ENCODE results near the gene ROBO1. TPM values are rescaled to one million over a fixed set of nuclear protein-coding genes. Genes with fewer than 3 reads are reported as not detected.

The ROBO1 gene
- total RNA-seq, 1 donor from 2014 or later, result 182 TPM

- no peaks in the 10 kb centered on the region for H3K9me3 Mint-ChIP-seq
- TF ChIP-seq CTCF (conservative IDR thresholded peaks at IDR 0.05), result no peak
- H3K27ac Mint-ChIP-seq, result no peak overlapping the region
- DNase-seq (ENCODE audit: extremely low spot score, unreplicated experiment), result no peak
- H3K4me1 Mint-ChIP-seq (ENCODE audit: unreplicated experiment), result peaks cover 25% of the 10 kb centered on the region
- H3K27me3 Mint-ChIP-seq, result no peaks in the 10 kb centered on the region
- H3K4me3 Mint-ChIP-seq, result no peak overlapping the region
- H3K36me3 Mint-ChIP-seq, result peaks cover 8% of the 10 kb centered on the region
Measured at GRCh38 chr3:78721771-78722543, 1045.8 kb downstream of the ROBO1 start.

GRCh38 chr3:78718707-78719106, 1049.1 kb downstream of the ROBO1 start:
- TF ChIP-seq CTCF (conservative IDR thresholded peaks at IDR 0.05), result no peak
- H3K27me3 Mint-ChIP-seq, result no peaks in the 10 kb centered on the region
- peaks cover 24% of the 10 kb centered on the region for H3K36me3 Mint-ChIP-seq
- peaks cover 4% of the 10 kb centered on the region for H3K9me3 Mint-ChIP-seq
- no peak for DNase-seq (ENCODE audit: extremely low spot score, unreplicated experiment)
- no peak overlapping the region for H3K27ac Mint-ChIP-seq
- H3K4me1 Mint-ChIP-seq (ENCODE audit: unreplicated experiment), result peaks cover 14% of the 10 kb centered on the region
- H3K4me3 Mint-ChIP-seq, result no peak overlapping the region

- peaks cover 14% of the 10 kb centered on the region for H3K4me1 Mint-ChIP-seq (ENCODE audit: unreplicated experiment)
- no peak for TF ChIP-seq CTCF (conservative IDR thresholded peaks at IDR 0.05)
- H3K27ac Mint-ChIP-seq, result no peak overlapping the region
- H3K4me3 Mint-ChIP-seq, result no peak overlapping the region
- H3K36me3 Mint-ChIP-seq, result peaks cover 24% of the 10 kb centered on the region
- no peaks in the 10 kb centered on the region for H3K27me3 Mint-ChIP-seq
- DNase-seq (ENCODE audit: extremely low spot score, unreplicated experiment), result no peak
- peaks cover 4% of the 10 kb centered on the region for H3K9me3 Mint-ChIP-seq
Measured at GRCh38 chr3:78717041-78717440, 1050.8 kb downstream of the ROBO1 start.

GRCh38 chr3:78712941-78713340, 1054.9 kb downstream of the ROBO1 start:
- Mint-ChIP-seq H3K27me3 (no peaks in the 10 kb centered on the region), H3K4me1 (ENCODE audit: unreplicated experiment) (peaks cover 16% of the 10 kb centered on the region), H3K27ac (no peak overlapping the region), H3K36me3 (peaks cover 24% of the 10 kb centered on the region), H3K4me3 (no peak overlapping the region), H3K9me3 (peaks cover 4% of the 10 kb centered on the region)
- no peak for DNase-seq (ENCODE audit: extremely low spot score, unreplicated experiment)
- TF ChIP-seq CTCF (conservative IDR thresholded peaks at IDR 0.05), result no peak

GRCh38 chr3:78712270-78712669, 1055.5 kb downstream of the ROBO1 start:
- Mint-ChIP-seq H3K36me3 (peaks cover 19% of the 10 kb centered on the region), H3K4me1 (ENCODE audit: unreplicated experiment) (peaks cover 21% of the 10 kb centered on the region), H3K27ac (no peak overlapping the region), H3K27me3 (no peaks in the 10 kb centered on the region), H3K9me3 (peaks cover 4% of the 10 kb centered on the region), H3K4me3 (no peak overlapping the region)
- DNase-seq (ENCODE audit: extremely low spot score, unreplicated experiment), result no peak
- no peak for TF ChIP-seq CTCF (conservative IDR thresholded peaks at IDR 0.05)
